Fibroblast of skin of scalp (primary cell): ENCODE measurements around the gene SEC22A.

ENCODE experiments used
- DNase-seq: peaks from one replicate; pipeline ENCODE4 v3.0.0-alpha.2; 2013

SEC22A gene

GRCh38 chr3:123267821-123268220 is 66.1 kb downstream of the SEC22A start:
- no peak for DNase-seq

DNA sequence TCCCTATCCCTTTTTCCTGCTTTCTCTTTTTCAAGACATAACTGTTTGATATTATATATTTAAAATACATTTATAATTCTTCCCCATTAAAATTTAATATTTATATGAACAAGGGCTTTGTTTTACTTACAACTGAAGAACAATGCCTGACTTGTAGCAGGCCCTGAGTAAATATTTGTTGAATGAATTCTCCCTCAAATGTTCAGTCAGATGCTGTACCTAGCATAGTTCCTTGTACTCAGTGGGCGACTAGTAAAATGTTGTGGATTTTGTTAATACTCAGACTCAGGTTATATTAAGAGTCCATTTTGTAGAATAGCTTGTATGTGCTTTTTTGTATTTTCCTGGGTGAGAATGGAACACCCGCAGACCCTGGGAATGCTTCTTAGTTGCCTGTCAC is 69.1 kb downstream of the SEC22A start:
- no peak for DNase-seq

DNA sequence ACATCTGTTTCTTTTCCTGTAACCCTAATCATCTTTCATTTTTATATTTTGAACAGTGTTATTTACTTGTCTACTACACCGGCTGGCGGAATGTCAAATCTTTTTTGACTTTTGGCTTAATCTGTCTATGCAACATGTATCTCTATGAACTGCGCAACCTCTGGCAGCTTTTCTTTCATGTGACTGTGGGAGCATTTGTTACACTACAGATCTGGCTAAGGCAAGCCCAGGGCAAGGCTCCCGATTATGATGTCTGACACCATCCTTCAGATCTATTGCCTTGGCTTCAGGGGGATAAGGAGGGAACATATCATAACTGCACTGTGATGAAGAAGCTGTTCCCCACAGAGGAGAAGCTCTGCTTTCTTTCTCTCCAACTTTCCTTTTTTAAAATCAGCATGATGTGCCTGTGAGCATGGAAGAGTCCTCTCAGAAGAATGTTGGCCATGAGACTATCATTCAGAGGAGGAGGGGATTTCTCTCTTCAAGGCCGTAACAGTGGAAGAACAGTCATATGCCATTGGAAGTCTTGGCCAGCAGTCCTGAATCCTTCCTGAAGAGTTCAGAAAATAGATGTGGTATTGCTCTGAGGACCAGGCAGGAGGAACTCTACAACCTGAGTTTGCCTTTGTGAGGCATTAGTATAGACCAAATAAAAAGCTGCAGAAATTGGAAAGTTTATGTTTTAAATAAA is 69.9 kb downstream of the SEC22A start:
- no peak for DNase-seq

DNA sequence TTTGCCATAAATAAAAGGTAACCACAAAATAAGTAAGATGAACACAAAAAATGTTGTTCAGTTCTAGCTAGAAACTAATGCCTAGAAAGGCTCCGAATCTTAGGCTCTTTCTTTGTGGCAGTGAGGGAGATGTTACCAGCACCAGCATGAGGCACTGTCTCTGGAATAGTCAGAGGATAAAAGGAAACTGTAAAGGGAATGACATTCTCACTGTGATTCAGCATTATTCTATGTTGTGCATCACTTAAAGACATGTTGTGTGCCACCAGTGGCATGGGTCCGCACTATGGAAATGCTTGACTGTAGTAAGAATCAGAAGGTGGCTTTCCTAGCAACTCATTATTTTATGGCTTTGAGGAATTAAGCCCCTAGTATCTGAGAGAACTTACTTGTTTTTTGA is 70.8 kb downstream of the SEC22A start:
- peak; percentile 38 for DNase-seq

DNA sequence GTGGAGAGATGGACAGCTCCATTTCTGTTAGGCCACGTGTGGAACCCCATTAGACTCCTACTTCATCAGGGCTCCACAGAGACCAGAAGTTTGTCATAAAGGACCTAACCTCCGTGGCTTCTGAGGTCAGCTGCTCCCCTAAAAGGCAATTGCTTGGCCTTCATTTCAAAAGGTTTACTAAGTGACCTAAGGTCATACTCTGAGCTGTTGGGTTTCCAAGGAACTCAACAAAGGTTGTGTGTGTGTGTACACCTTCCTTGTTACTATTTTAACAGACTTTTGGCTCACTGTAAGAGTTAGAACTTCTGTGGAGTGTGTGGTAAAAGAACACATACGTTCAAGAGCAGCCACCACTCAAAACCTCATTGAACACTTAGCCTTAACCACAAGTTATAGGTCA is 73.9 kb downstream of the SEC22A start:
- DNase-seq, result no peak

DNA sequence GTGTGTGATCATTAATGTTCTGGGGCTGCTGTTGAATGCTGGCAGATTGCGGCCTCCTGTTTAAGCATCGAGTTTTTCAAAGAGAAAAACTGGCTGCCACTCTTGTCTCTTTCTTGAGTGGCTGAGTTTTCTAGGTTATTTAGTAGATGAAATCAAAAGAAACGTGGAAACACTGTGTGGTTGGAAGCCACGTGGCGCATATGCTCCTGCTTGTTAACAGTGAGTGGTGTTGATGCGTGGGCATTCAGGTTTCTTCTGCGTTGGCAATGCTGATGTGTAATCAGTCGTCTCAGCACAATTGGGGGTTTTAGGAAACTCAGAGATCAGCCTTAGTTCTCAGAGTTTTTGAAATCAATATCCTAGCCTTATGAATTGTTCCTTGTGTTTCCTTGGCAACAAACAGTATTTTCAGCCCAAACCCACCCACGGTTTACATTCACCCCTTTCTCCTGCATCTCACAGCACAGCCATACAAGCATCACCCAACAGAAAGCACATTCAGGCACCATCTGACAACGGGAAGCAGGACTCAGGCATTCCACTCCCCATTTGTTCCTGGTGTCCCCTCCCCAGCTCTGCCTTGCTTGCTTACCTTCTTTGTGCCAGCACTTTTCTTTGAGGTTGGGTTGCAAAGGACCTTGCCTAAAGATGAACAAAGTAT is 74.7 kb downstream of the SEC22A start:
- no peak for DNase-seq

DNA sequence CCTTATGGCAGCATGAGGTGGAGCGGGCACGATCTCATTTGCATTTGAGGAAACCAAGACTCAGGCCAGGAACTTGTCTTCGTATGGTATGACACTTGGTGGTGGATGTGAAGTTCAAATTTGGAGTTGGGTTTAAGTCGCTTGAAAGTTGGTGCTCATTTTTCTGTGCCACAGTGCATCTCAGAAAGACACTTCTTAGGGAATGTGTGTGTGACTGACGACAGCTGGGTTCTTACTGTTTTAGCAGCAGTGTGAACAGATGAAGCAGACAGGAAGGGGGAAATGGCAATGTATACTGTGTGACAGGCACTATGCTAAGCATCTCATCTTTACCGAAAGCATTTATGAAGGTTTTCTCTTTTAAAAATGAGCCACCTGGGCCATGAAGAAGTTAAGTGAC is 75.4 kb downstream of the SEC22A start:
- DNase-seq, result no peak

GRCh38 chr3:123278446-123278845 is 76.7 kb downstream of the SEC22A start:
- DNase-seq, result no peak

GRCh38 chr3:123279121-123279520 is 77.4 kb downstream of the SEC22A start:
- no peak for DNase-seq

- DNase-seq, result no peak
These were observed 79.7 kb downstream of the SEC22A start for GRCh38 chr3:123281406-123281805.

DNA sequence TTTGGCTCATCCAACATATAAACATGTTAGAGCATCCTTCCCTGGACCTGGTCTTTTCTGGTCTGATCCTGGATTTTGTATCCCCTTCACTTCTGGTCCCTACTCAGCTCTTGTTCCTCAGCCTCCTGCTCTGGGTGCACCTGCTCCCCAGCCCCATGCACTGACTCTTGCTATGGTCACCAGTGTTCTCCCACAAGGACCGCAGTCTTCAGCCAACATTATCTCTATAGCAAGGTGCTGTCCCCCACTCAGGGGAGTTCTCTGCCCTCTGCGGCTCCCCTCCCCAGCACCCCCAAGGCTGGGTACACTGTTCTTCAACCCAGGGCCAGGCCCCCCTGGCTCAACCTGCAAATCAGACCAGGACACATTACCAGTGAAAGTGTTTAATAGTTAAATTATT is 80.2 kb downstream of the SEC22A start:
- DNase-seq, result no peak

DNA sequence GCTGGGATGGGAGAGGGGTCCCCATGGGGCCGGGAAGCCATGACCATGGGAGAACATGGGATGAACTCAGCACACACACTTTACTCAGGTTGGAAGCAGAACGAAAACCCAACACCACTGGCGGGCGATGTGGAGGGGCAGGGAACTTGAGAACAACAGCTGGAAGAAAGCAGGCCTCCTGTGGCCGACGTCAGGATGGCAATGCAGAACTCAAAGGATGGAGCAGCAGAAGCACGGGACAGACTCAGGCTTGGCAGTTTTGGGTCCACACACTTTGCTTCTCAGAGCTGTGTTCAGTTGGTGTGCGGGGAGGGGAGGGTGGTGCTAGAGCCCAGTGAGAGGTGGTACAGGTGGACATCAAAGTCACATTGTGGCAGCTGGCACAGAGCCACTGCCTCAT is 80.7 kb downstream of the SEC22A start:
- DNase-seq, result no peak

GRCh38 chr3:123283074-123283473 is 81.3 kb downstream of the SEC22A start:
- no peak for DNase-seq

DNA sequence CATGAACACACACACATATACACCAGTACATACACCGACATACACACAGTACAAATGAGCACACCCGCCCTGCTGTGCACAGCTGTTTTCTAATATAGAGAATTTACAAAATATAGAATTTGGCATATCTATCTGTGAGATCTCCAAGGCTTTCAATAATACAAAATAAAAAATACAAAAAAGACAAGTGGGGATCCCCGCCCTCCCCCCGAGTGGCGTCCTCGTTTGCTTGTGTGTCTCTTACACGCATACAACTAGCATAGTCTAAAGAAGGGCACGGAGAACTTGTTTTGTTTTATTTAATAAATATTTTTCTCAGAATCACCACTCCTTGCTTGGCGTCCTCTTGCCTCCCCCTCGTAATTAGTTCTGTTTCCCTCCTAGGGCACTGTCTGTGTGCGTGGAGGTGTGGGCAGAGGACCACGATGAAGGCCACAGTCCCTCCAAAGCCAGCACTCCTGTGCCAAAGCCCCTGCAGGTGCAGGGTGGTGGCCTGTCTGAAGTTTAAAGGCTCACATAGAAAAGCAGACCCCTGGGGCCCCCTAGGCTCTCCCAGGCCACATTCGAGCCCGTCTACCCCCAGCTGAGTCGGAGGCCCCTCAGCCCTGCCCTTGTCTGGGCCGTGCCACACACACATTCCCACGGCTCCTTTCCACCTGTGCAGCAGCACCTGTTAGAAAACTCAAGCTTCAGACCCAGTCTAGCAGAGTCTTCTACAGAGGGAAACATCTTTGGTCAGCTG is 82.1 kb downstream of the SEC22A start:
- DNase-seq, result no peak

GRCh38 chr3:123284399-123285010 is 82.8 kb downstream of the SEC22A start:
- DNase-seq, result no peak

GRCh38 chr3:123285066-123285465 is 83.3 kb downstream of the SEC22A start:
- DNase-seq, result no peak

DNA sequence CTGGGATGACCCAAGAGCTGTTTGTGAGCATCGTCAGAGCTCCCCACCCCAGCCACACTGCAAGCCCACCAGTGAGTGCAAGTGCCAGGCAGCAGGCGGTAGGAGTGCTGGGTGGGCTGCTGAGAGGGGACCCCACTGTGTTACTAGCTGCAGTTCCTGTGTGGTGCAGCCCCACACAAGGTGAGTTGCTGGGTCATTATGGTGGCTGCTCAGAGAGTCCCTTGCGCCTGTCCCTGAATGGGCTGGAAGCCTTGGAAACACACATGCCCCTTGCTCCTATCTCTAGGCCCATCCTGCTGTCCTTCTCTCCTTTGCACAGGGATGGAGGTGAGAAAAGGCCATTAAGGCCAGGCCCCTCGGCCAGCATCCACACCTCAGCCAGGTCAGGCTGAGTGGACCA is 83.7 kb downstream of the SEC22A start:
- DNase-seq, result no peak

DNA sequence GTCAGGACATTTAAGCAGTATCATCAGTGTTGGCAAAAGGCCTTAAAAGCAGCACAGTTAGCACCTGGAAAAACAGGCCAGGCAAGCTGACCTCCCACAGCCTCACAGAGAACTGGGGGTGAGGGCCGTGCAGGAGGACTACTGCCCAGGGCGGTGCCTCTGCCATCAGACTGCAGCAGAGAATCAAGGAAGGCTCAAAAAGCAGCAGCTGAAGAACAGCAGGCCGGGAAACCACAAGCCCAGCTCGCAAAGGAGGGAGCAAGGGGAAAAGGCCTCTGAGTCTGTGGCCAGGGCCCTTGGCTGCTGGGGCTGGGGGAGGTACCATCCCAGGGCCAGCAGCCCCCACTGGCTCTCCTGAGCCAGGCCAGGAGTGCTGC is 84.2 kb downstream of the SEC22A start:
- DNase-seq, result no peak

GRCh38 chr3:123286308-123287023 is 84.7 kb downstream of the SEC22A start:
- peak; percentile 69 for DNase-seq

GRCh38 chr3:123287051-123287961 is 85.6 kb downstream of the SEC22A start:
- DNase-seq, result no peak

DNA sequence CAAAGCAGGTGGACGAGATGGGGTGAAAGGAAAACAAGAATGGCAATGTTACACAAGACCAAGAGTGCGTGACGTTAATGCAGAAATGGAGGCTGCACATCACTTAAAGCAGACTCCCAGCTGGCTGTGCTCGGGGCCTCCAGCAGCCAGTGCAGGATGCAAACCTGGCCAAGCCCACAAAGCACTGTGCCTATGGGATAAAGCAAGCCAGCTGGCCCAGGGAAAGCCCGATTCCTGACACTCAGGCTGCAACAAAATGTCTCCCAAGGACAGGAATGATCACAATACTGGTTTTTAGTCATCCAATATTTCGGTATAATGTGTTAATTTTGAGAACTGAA is 86.2 kb downstream of the SEC22A start:
- DNase-seq, result no peak
